NK-92 (cell line): ENCODE data around the gene ZNF557.
A peak's percentile ranks its signal among the peaks of the same experiment; 100 is the strongest.
"Not testable (repeated sequence)": the region's sequence is repeated elsewhere in the genome, so short reads cannot be mapped to it uniquely, and the experiment has no call there.

Experiments used
- DNase-seq: peaks from one replicate; lab custom pipeline; 2025; ENCODE audit not compliant: unreplicated experiment; lab: John Stamatoyannopoulos, UW

ZNF557 gene

GRCh38 chr19:7069042-7069903 lies at the start of gene ZNF557:
ZNF557 (plus strand) TSS chr19:7069703; CDS start chr19:7075075, 5,372 bp downstream.
- peak; percentile 91 for DNase-seq

- DNase-seq = not testable (repeated sequence)
Measured at GRCh38 chr19:7021331-7021730, 48.2 kb upstream of the ZNF557 start, which contains the start of gene MBD3L2B. MBD3L2B (minus strand) TSS chr19:7021431; CDS start chr19:7021397, 34 bp downstream.

- DNase-seq = not testable (repeated sequence)
Measured at GRCh38 chr19:7028790-7029189, 40.7 kb upstream of the ZNF557 start.

GRCh38 chr19:7030278-7030677 lies 39.2 kb upstream of the ZNF557 start, which contains the start of gene MBD3L5:
MBD3L5 (plus strand) TSS chr19:7030578; CDS start chr19:7030612, 34 bp downstream.
- DNase-seq = not testable (repeated sequence)

GRCh38 chr19:7040079-7040478 lies 29.4 kb upstream of the ZNF557 start, which contains the start of gene MBD3L4:
MBD3L4 (minus strand) TSS chr19:7040179; CDS start chr19:7040144, 35 bp downstream.
- DNase-seq = not testable (repeated sequence)

- DNase-seq = not testable (repeated sequence)
Measured at GRCh38 chr19:7041563-7041962, 27.9 kb upstream of the ZNF557 start.

GRCh38 chr19:7049021-7049420 lies 20.5 kb upstream of the ZNF557 start, which contains the start of gene MBD3L2:
MBD3L2 (plus strand) TSS chr19:7049321; CDS start chr19:7049374, 53 bp downstream.
- DNase-seq = not testable (repeated sequence)

- DNase-seq = not testable (repeated sequence)
Measured at GRCh38 chr19:7051421-7051820, 18.1 kb upstream of the ZNF557 start.

- not testable (repeated sequence) for DNase-seq
Measured at GRCh38 chr19:7052896-7053295, 16.6 kb upstream of the ZNF557 start.

- not testable (repeated sequence) for DNase-seq
Measured at GRCh38 chr19:7054635-7055368, 14.7 kb upstream of the ZNF557 start.

- not testable (repeated sequence) for DNase-seq
Measured at GRCh38 chr19:7055679-7056078, 13.8 kb upstream of the ZNF557 start.

- DNase-seq = not testable (repeated sequence)
Measured at GRCh38 chr19:7056371-7056770, 13.1 kb upstream of the ZNF557 start.

GRCh38 chr19:7058576-7058975 lies 10.9 kb upstream of the ZNF557 start, which contains the start of gene MBD3L3:
MBD3L3 (minus strand) TSS chr19:7058676; CDS start chr19:7058605, 71 bp downstream.
- not testable (repeated sequence) for DNase-seq

GRCh38 chr19:7059977-7060376 lies 9.5 kb upstream of the ZNF557 start:
- not testable (repeated sequence) for DNase-seq

- DNase-seq = no peak
Measured at GRCh38 chr19:7063339-7063738, 6.2 kb upstream of the ZNF557 start.

GRCh38 chr19:7063764-7064418 lies 5.6 kb upstream of the ZNF557 start:
- no peak for DNase-seq

- not testable (repeated sequence) for DNase-seq
Measured at GRCh38 chr19:7067122-7067521, 2.4 kb upstream of the ZNF557 start.

GRCh38 chr19:7067716-7068115 lies 1.8 kb upstream of the ZNF557 start:
- no peak for DNase-seq

- DNase-seq = no peak
Measured at GRCh38 chr19:7068599-7068998, 904 bp upstream of the ZNF557 start.

- no peak for DNase-seq
Measured at GRCh38 chr19:7069904-7070226, 362 bp downstream of the ZNF557 start.

- no peak for DNase-seq
Measured at GRCh38 chr19:7072541-7072940, 3.0 kb downstream of the ZNF557 start.
